8988T (cell line): ENCODE results near the gene CHADL.
"Not testable (repeated sequence)": the region's sequence is repeated elsewhere in the genome, so short reads cannot be mapped to it uniquely, and the experiment has no call there.

Experiments used
- DNase-seq: peaks from one replicate; pipeline ENCODE4 v3.0.0; 2011

CHADL gene, protein sequence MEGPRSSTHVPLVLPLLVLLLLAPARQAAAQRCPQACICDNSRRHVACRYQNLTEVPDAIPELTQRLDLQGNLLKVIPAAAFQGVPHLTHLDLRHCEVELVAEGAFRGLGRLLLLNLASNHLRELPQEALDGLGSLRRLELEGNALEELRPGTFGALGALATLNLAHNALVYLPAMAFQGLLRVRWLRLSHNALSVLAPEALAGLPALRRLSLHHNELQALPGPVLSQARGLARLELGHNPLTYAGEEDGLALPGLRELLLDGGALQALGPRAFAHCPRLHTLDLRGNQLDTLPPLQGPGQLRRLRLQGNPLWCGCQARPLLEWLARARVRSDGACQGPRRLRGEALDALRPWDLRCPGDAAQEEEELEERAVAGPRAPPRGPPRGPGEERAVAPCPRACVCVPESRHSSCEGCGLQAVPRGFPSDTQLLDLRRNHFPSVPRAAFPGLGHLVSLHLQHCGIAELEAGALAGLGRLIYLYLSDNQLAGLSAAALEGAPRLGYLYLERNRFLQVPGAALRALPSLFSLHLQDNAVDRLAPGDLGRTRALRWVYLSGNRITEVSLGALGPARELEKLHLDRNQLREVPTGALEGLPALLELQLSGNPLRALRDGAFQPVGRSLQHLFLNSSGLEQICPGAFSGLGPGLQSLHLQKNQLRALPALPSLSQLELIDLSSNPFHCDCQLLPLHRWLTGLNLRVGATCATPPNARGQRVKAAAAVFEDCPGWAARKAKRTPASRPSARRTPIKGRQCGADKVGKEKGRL

GRCh38 chr22:41240377-41241132 is at the start of gene CHADL:
Gene CHADL, minus strand, starts transcription at chr22:41240931. Its CDS starts 50 bp downstream, at chr22:41240881.
- no peak for DNase-seq

DNA sequence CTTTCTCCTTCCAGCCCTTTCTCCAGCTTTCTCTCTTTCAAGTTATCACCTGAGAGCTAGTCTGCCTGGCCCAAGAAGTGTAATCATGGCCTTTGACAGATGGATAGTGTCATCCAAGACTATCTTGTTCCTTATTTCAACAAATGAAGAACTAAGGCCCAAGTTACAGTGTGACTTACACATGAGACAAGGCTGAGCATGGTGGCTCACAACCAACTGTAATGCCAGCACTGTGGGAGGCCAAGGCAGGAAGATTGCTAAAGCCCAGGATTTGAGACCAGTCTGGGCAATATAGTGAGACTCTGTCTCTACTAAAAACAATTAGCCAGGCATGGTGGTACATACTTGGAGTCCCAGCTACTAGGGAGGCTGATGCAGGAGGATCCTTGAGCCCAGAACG is 48.9 kb upstream of the CHADL start:
- DNase-seq: no peak

DNA sequence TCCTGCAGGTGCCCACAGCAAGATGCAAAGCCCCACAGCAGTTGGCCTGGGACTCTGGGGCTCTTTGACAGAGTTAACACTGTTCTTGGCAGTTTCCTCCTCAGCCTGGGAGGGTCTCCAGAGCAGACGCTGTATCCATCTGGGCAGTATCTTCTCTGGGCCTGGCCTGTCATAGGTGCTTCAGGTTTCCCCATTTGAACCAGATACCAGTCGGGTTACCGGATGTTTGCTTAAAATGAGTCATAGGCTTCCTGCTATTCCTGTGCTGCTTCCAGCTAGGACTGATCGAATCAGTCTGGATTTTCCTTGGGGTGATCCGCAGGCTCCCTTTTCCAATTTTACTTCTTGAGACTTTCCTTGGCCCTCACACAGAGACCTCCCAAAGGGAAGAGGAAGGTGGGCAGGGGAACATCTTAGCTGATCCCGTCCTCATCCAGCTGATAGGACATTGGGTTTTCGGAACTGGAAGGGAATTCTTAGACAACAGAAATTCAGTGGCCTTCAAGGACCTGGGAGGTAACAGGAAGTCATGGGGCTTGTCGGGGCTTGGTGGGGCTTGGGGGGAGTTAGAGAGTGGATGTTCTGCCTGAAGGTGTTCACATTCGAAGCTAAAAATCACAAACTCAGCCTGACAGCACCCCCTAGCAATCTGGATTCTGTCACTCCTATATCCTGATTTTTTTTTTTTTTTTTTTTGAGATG is 47.7 kb upstream of the CHADL start:
- no peak for DNase-seq

- DNase-seq: no peak
Observed at GRCh38 chr22:41286639-41287091, 45.9 kb upstream of the CHADL start.

DNA sequence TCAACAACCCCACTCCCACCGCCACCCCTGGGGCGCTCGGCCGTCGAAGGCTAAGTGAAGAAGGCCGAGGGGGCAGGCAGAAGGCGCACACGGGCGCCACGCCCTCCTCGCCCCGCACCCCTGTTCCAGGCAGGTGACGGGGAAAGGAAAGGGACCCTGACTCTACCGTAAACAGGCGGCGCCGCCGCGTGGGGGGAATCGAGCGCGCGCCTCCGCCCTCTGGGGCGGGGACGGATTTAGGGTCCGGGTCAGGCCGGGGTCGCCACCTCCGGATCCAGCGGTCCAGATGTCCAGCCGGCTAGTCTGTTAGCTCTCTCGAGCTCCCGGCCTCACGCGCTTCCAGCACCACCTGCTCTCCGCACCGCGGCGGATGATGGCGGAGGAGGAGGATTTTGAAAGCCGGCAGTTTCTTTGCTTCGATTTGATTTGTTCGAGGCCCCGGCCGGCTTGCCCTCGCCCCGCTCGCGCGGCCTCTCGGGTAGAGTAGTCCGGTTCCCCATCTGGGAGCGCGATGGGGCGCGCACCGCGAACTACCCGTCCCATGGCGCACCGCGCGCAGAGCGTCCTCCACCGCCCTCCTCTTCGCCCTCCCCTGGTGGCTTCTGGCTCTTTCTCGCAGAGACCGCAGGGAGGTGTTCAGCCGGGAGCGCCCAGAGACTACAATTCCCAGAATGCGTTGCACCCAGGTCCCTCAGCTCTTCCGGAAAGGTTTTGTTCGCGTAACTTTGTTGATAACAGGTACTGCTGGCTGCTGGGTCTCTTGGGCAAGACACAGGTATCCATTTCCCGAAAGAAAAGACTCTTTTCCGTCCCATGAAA is 45.3 kb upstream of the CHADL start, which contains the start of gene RANGAP1:
Gene RANGAP1, minus strand, starts transcription at position 368 of the 819 bp plus-strand sequence. CDS start 5,143 bp downstream, outside the sequence.
- peak; percentile 72 for DNase-seq

DNA sequence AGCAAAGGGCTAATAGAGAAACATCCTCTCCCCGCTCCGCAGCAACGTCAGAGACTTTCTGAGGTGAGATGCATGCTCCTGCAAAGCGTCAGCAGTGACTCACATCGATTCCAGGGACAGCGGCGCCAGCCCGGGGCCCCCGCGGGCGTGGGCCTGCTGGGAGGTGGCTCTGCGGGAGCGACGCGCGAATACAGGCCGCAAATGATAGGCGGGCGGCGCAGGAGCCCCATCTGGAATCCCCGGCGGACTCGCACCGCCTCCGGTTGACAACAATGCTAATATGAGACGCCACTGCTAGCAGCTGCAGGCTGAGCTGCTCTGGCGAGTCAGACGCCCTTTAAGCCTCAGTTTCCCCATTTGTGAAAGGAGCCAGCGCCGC is 44.7 kb upstream of the CHADL start:
- no peak for DNase-seq

- DNase-seq: no peak
Observed at GRCh38 chr22:41284465-41284864, 43.7 kb upstream of the CHADL start.

DNA sequence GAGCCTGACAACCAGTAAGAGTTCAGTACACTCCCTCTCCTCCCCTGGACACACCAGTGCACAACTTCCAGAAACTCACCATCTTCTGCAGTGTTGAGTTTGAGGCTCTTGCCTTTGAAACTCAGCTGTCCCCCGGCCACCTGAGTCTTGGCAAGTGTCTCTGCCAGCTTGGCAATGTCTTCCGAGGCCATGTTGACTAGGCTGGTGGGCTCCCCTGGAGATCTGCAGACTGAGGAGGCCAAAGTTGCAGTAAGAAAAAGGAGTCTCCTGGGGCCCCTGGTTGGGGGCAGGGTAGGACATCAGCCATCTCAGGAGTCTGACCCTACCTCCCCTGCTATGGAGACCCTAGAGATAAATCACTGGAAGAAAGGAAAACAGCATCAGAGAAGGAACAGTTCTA is 40.1 kb upstream of the CHADL start:
- DNase-seq: no peak

GRCh38 chr22:41280065-41280464 is 39.3 kb upstream of the CHADL start:
- no peak for DNase-seq

- DNase-seq: no peak
Observed at GRCh38 chr22:41274856-41275255, 34.1 kb upstream of the CHADL start.

- DNase-seq: no peak
Observed at GRCh38 chr22:41273128-41273527, 32.4 kb upstream of the CHADL start.

GRCh38 chr22:41271787-41272186 is 31.1 kb upstream of the CHADL start:
- DNase-seq: no peak

DNA sequence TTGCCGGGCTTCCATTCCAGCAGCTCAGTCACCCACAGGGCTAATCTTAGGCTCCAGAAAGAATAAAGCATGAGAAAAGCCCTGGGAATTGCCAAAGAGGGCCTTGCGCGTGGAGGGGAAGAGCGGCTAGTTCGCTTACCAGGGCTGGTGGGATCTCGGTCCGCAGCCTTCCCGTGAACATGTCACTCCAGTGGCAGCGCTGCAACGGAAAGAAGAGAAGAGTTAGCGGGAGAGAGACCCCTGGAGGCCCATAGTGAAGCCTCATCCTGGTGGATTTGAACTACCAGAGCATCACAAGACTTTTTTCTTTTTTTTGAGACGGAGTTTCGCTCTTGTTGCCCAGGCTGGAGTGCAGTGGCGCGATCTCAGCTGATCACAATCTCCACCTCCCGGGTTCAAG is 27.2 kb upstream of the CHADL start:
- DNase-seq: no peak

- no peak for DNase-seq
Observed at GRCh38 chr22:41264408-41264941, 23.7 kb upstream of the CHADL start.

DNA sequence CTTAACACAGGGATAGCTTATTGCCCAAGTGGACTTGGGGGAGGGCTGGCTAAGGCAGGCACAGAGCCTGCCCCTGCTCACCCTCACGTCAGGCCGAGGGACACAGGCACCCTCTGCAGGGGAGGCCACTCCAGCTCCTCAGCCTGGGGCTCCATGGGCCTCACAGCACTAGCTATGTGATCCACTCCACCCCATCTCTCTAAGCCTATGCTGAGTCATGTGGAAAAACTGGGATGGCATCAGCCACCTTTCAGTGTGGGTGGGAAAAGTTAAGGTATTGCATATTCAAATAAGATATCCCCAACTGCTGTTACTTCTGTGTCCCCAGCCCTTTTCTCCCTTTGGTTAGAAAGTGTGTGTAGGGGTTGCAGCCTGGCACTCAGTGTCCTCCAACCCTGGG is 23.0 kb upstream of the CHADL start:
- no peak for DNase-seq

DNA sequence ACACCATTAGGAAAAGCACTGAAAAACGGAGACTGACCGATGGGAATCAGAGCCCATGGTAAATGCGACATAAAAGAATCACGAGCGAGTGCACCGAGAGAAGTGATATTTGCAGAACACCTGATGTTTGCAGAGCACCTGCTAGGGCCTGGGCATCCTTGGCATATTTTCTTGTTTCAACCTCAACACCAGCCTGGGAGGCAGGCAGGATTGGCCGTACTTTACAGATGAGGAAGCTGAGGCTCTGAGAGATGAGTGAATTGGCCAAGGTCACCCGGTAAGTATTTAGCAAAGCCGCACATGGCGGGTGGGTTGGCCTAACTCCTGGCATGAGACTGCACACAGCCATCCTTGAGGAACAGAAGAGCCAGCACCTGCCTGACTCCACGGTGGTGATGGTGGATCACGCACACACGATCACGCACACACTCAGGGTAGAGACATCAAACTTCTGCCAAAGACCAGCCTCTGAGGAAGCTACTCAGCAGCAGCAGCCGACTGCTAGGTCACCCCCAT is 21.6 kb upstream of the CHADL start:
- DNase-seq: no peak

GRCh38 chr22:41261541-41262249 is 21.0 kb upstream of the CHADL start:
- DNase-seq: no peak

DNA sequence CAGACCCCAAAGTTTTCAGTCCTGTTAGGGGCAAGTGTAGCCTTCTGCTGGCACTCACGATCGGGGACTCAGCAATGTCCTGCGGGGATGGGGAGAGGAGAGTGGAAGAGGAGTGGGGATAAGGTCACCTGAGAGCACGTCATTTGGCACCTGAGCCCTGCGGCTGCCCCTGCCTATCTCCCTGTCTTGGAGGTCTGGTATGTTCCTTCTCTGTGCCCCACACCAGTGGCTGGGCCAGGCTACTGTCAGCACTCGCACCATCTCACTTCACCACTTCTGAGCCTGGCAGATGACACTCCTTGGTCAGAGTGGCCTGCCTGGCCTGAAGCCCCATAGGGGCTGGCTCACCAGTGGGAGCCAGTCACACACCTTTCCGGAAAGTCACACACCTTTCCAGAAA is 20.1 kb upstream of the CHADL start:
- no peak for DNase-seq

DNA sequence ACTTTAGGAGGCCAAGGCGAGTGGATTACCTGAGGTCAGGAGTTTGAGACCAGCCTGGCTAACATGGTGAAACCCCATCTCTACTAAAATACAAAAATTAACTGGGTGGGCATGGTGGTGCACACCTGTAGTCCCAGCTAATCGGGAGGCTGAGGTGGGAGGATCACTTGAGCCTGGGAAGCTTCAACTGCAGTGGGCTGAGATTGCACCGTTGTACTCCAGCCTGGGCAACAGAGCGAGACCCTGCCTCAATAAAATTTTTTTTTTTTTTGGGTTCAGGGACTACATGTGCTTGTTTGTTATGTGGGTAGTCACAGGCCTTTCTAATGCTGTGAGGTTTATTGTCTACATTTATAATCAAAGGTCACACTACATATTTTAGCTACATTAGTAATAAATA is 19.0 kb upstream of the CHADL start:
- DNase-seq: not testable (repeated sequence)

DNA sequence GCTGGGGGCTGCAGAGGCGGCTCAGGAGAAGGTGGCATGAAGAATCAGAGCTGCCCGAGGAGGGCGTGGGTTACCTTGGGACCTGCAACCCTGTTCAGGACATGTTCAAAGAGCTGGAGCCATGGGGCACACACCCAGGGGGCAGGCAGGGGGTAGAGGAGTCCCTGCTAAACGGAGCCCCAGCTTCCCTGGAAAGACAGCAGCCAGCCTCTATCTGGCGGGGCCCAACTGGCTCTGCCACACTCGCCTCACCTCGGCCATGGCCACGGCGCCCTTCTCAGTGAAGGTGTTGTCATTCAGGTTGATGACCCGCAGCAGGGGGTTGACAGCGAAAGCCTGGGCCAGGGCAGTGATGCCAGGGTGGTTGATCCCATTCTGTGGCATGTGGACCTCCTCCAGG is 17.0 kb upstream of the CHADL start:
- DNase-seq: no peak
